NCI-H1436 treated with DMSO at 0.1 percent for 48 hours (cell line): ENCODE measurements around the gene ZNF407.

Experiments
- DNase-seq: peaks from one replicate; lab custom pipeline; 2025; lab: John Stamatoyannopoulos, UW

ZNF407 gene

GRCh38 chr18:74828200-74828599 lies 230.5 kb downstream of the ZNF407 start:
- DNase-seq: no peak

GRCh38 chr18:74831571-74832250 lies 234.0 kb downstream of the ZNF407 start:
- DNase-seq: no peak

GRCh38 chr18:74832381-74832780 lies 234.7 kb downstream of the ZNF407 start:
- no peak for DNase-seq

- no peak for DNase-seq
Measured at GRCh38 chr18:74832999-74833398, 235.3 kb downstream of the ZNF407 start.

- no peak for DNase-seq
Measured at GRCh38 chr18:74834424-74835309, 237.0 kb downstream of the ZNF407 start.

- DNase-seq: no peak
Measured at GRCh38 chr18:74836296-74837139, 238.8 kb downstream of the ZNF407 start.

GRCh38 chr18:74840492-74841167 lies 243.0 kb downstream of the ZNF407 start:
- no peak for DNase-seq

GRCh38 chr18:74841248-74841647 lies 243.6 kb downstream of the ZNF407 start:
- DNase-seq: no peak

GRCh38 chr18:74849301-74849700 lies 251.6 kb downstream of the ZNF407 start:
- DNase-seq: no peak

GRCh38 chr18:74856434-74856833 lies 258.8 kb downstream of the ZNF407 start:
- DNase-seq: no peak

- no peak for DNase-seq
Measured at GRCh38 chr18:74856928-74857327, 259.3 kb downstream of the ZNF407 start.

- no peak for DNase-seq
Measured at GRCh38 chr18:74857901-74858300, 260.2 kb downstream of the ZNF407 start.

GRCh38 chr18:74861154-74861553 lies 263.5 kb downstream of the ZNF407 start:
- no peak for DNase-seq

- no peak for DNase-seq
Measured at GRCh38 chr18:74862094-74862493, 264.4 kb downstream of the ZNF407 start.

GRCh38 chr18:74866577-74866976 lies 268.9 kb downstream of the ZNF407 start:
- DNase-seq: no peak

GRCh38 chr18:74868461-74868860 lies 270.8 kb downstream of the ZNF407 start:
- DNase-seq: no peak

- DNase-seq: no peak
Measured at GRCh38 chr18:74869904-74870863, 272.5 kb downstream of the ZNF407 start.

- DNase-seq: no peak
Measured at GRCh38 chr18:74870950-74871349, 273.3 kb downstream of the ZNF407 start.

- DNase-seq: no peak
Measured at GRCh38 chr18:74873629-74874028, 276.0 kb downstream of the ZNF407 start.

- DNase-seq: no peak
Measured at GRCh38 chr18:74874351-74874750, 276.7 kb downstream of the ZNF407 start.
